Kidney (tissue), 14 donors: ENCODE measurements around the gene SYTL2. TPM values are rescaled to one million over a fixed set of nuclear protein-coding genes. Genes with fewer than 3 reads are reported as not detected.

Source experiments
- DNase-seq, 5 donors: peaks; one replicate each; pipeline ENCODE4 v3.0.0-alpha.2; 2013 to 2020
- FAIRE-seq: peaks from 2 replicates; lab custom pipeline; 2012; peaks lifted over from hg19 to GRCh38; lab: Jason Lieb, UNC
- H3K27ac ChIP-seq, 2 donors: one replicate each; pipeline ENCODE4 v1.7.0; 2013; ENCODE audit warnings: low read depth in 2 of 2, low read length in 2 of 2, inconsistent platforms in 1 of 2
- H3K27me3 ChIP-seq: one replicate; pipeline ENCODE4 v1.7.1; 2013; ENCODE audit warnings: low read length, inconsistent platforms; ENCODE audit not compliant: control insufficient read depth, insufficient read depth
- H3K36me3 ChIP-seq, 3 donors: one replicate each; pipeline versions ENCODE4 v1.7.0 to v1.7.1; 2013; ENCODE audit warnings: low read length in 3 of 3, control low read depth in 1 of 3, inconsistent platforms in 1 of 3; ENCODE audit not compliant: insufficient read depth in 3 of 3, control insufficient read depth in 2 of 3
- H3K4me1 ChIP-seq, 3 donors: one replicate each; pipeline versions ENCODE4 v1.7.0 to v1.7.1; 2013; ENCODE audit warnings: low read length in 3 of 3, inconsistent platforms in 1 of 3, low read depth in 1 of 3; ENCODE audit not compliant: control insufficient read depth in 2 of 3, insufficient read depth in 2 of 3
- H3K4me3 ChIP-seq, 3 donors: one replicate each; pipeline versions ENCODE4 v1.7.0 to v1.8.1; 2013; ENCODE audit warnings: low read length in 3 of 3, control low read depth in 1 of 3, inconsistent platforms in 1 of 3
- H3K9ac ChIP-seq, 3 donors: one replicate each; pipeline versions ENCODE4 v1.7.0 to v1.7.1; 2013; ENCODE audit warnings: low read length in 3 of 3, control low read depth in 1 of 3, inconsistent platforms in 1 of 3
- H3K9me3 ChIP-seq, 3 donors: one replicate each; pipeline versions ENCODE4 v1.7.0 to v1.7.1; 2013; ENCODE audit warnings: low read length in 3 of 3, control low read depth in 1 of 3, inconsistent platforms in 1 of 3; ENCODE audit not compliant: control insufficient read depth in 2 of 3, insufficient read depth in 1 of 3
- intact Hi-C: fragments of 100-400 bp; cut with DNase I; formaldehyde crosslinking; loops from one replicate; pipeline ENCODE4 v1.11.1; 2022
- polyA plus RNA-seq: library from polyadenylated mRNA; stranded (reverse); fragments of 350-450 nt; fragmentation: Illumina TruSeq; extraction: RNeasy Lipid Tissue Mini Kit (QIAGEN cat#74804); gene quantifications from one replicate; pipeline ENCODE4 v1.2.3, GENCODE V29; 2014; ENCODE audit warnings: low read depth, low replicate concordance; ENCODE audit not compliant: insufficient read depth
- total RNA-seq: library from RNA; stranded (reverse); fragmentation: NEBNext Ultra II Directional; extraction: Animal tissue kit (Norgen Biotek cat#: 25700); gene quantifications from one replicate; pipeline ENCODE4 v1.2.1, GENCODE V29; 2021
- TF ChIP-seq, protein P1 (sequence below): IDR thresholded peaks from 3 replicates; pipeline ENCODE4 v1.5.1; 2012; ENCODE audit warnings: mild to moderate bottlenecking, moderate library complexity, borderline replicate concordance; ENCODE audit not compliant: insufficient read depth; ENCODE audit errors: extremely low read depth
- donor health status: control.
- donor health status: control.
- donor health status: control.
- donor health status: control.
- donor health status: control.
- donor health status: DM: yes; HTN: yes; CAD: no.
- donor health status: Normal renal cell carcinoma (clear cell type).

The SYTL2 gene
- total and polyA plus RNA-seq, 2 donors from 2014 or later, result 19.8 to 187 TPM

DNA sequence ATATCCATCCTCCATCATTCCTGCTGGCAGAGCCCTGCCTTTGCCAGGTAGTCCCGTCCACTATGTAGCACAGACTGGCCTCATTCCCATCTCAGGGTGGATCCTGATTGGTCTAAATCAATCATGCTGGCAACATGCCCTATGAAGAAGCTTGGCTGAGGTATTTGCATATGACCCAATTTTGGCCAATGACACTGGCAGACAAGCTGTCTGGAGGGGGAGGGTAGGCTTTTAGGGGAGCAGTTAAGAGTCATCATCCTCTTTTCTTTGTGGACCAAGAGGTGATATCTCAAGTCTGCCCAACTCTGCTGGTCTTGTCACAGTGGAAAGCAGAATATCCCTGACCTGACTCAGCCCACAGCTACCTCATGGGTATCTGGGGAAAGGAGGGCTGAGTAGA, 130.0 kb downstream of the SYTL2 start:
- Histone ChIP-seq H3K9me3 (no peaks in the 10 kb centered on the region), H3K27me3 (no peaks in the 10 kb centered on the region), H3K9ac (no peak overlapping the region), H3K4me3 (no peak overlapping the region), H3K36me3 (no peaks in the 10 kb centered on the region), H3K27ac (no peak overlapping the region), H3K4me1 (peaks cover 0 to 17% (median 0%) of the 10 kb centered on the region in 3 donors)
- intact Hi-C loops, result no loop called here
- TF ChIP-seq, protein P1, sequence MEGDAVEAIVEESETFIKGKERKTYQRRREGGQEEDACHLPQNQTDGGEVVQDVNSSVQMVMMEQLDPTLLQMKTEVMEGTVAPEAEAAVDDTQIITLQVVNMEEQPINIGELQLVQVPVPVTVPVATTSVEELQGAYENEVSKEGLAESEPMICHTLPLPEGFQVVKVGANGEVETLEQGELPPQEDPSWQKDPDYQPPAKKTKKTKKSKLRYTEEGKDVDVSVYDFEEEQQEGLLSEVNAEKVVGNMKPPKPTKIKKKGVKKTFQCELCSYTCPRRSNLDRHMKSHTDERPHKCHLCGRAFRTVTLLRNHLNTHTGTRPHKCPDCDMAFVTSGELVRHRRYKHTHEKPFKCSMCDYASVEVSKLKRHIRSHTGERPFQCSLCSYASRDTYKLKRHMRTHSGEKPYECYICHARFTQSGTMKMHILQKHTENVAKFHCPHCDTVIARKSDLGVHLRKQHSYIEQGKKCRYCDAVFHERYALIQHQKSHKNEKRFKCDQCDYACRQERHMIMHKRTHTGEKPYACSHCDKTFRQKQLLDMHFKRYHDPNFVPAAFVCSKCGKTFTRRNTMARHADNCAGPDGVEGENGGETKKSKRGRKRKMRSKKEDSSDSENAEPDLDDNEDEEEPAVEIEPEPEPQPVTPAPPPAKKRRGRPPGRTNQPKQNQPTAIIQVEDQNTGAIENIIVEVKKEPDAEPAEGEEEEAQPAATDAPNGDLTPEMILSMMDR, result no peak
- no peak for DNase-seq
- no peak for FAIRE-seq

DNA sequence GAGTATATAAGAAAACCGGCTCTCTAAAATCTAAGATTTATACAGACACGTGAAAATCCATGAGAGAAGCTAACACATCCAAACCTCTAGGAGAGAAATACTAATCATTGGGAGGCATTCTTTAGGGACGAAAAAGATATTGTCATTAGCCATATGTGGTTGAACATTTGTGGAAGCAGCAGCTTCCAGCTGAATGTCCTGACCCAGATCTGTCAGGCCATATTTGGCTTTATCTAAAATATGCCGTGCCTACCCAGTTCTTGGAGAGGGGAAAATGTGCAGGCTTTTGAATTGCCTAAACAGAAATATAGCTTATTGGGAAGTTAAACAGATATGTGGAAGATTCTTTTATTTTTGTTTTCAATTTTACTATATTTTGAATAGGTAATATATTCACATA, 131.4 kb downstream of the SYTL2 start:
- no peak overlapping the region for H3K9ac ChIP-seq
- no peak overlapping the region for H3K4me3 ChIP-seq
- no peak overlapping the region for H3K27ac ChIP-seq
- H3K27me3 ChIP-seq, result no peaks in the 10 kb centered on the region
- FAIRE-seq (no peak), DNase-seq (no peak)
- H3K9me3 ChIP-seq, result no peaks in the 10 kb centered on the region
- TF ChIP-seq, protein P1, result no peak
- H3K4me1 ChIP-seq, result peaks cover 0 to 9% (median 0%) of the 10 kb centered on the region in 3 donors
- no peaks in the 10 kb centered on the region for H3K36me3 ChIP-seq
- intact Hi-C loops, result no loop called here

DNA sequence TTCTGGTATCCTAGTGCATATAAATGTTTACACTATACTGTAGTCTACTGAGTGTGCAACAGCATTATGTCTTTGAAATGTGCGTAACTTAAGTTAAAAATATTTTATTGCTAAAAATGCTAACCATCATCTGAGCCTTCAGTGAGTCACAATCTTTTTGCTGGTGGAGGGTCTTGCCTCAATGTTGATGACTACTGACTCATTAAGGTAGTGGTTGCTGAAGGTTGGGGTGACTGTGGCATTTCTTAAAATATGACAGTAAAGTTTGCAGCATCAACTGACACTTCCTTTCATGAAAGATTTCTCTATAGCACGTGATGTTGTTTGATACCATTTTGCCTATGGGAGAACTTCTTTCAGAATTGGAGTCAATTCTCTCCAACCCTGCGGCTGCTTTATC, 137.5 kb downstream of the SYTL2 start:
- Histone ChIP-seq H3K4me3 (no peak overlapping the region), H3K4me1 (peaks cover 0 to 4% (median 0%) of the 10 kb centered on the region in 3 donors), H3K36me3 (no peaks in the 10 kb centered on the region), H3K27me3 (no peaks in the 10 kb centered on the region), H3K27ac (no peak overlapping the region), H3K9ac (no peak overlapping the region), H3K9me3 (no peaks in the 10 kb centered on the region)
- TF ChIP-seq, protein P1, result no peak
- intact Hi-C loops, result no loop called here
- no peak for DNase-seq
- FAIRE-seq, result no peak
